CD4-positive, alpha-beta T cell treated with Interleukin-17A for 1 hour (primary cell): ENCODE data around the gene TRIM16.
"Not testable (repeated sequence)": the region's sequence is repeated elsewhere in the genome, so short reads cannot be mapped to it uniquely, and the experiment has no call there.

Experiments
- DNase-seq: peaks from one replicate; pipeline ENCODE4 v3.0.0-alpha.2; 2020

TRIM16 gene

DNA sequence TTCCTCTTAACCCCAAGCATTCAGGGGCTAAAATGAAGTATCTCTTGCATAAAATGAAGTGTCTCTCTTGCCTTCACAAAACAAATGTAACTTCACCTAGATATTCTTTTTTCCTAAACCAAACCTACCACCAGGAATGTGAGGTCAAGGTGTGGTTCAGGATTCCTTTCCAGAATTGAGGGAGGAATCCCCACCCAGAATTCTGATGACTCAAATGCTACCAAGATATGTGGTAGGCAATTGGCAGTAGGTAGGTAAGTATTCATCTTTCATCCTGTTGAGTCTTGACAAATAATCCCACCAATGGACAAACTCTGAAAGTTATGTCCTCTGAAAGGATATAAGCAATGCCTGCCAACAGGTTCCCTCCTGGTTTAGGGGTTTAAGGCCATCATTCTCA lies 26.2 kb downstream of the TRIM16 start:
- DNase-seq, result no peak

DNA sequence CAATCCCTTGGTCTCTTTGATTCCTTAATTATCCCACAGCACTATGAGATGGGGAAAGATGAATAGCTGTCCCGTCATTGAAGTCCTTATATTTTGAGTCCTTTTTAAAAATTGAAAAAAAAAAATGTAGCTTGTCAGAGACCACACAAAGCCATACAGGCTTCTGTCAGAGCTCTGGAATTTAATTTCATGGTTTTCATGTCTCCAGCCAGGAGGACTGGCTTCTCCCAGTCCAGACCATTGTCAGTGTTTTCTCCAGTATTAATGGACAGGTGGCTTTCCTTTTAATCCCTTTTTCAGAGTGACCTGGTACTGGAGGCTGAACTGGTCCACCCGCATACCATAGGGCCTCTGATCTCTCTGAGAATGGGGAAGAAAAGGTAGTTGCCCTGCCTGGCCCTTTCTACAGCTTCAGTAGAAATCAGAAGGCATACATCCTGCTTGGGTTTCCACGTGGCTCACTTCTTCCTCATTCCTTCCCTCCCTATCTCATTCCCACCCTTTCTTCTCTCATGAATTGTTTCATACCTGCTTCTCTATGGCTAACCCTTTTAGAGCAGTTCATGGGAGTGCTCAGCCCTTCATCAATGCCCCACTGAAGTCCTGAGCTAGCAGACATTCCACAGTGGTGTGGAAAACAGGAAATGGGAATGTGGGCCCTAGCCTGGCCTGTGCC lies 29.1 kb downstream of the TRIM16 start:
- DNase-seq, result no peak

DNA sequence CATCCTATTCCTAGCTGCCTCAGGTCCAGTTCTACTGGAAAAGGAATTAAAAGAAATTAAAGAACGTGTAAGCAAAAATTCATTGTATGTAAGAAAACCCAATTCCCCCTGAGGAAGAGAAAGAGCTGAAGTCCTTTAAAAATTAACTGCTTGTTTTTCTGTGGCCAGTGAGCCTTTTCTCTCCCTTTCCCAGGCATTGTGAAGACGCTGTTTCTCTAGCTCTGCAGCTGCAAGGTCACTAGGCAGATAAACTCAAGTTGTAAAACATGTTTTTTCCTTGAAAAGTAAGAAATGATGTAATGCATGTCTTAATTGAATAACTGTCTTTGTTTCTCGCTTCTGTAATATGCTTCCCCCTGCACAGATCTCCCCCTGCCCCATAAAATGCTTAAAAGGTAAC lies 29.7 kb downstream of the TRIM16 start:
- DNase-seq, result not testable (repeated sequence)

- DNase-seq, result no peak
These were observed 31.2 kb downstream of the TRIM16 start for GRCh38 chr17:15652960-15653359.

DNA sequence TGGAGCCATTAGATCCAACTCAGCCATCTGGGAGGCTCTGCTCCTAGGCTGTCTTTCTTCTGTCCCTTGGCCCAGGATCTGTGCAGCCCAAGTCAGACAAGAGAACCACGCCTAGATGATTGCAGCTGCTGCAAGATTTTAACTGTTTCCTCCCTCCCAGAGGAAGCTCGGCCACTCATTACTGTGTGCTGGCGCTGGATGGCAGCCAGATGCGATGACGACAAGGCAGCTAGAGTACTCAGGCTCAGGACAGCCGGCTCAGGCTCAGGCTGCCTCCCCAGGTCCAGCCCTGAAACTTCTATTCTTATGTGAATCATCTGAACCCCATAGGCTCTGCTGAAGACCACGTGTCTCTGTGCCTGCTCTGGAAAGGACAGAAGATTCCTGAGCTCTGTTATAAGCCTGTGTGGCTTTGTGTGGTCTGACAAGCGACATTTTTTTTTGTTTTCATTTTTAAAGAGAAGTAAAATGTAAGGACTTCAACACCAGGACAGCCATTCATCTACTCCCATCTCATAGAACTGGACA lies 32.5 kb downstream of the TRIM16 start:
- peak; percentile 28 for DNase-seq

GRCh38 chr17:15650741-15651582 lies 33.1 kb downstream of the TRIM16 start:
- no peak for DNase-seq

DNA sequence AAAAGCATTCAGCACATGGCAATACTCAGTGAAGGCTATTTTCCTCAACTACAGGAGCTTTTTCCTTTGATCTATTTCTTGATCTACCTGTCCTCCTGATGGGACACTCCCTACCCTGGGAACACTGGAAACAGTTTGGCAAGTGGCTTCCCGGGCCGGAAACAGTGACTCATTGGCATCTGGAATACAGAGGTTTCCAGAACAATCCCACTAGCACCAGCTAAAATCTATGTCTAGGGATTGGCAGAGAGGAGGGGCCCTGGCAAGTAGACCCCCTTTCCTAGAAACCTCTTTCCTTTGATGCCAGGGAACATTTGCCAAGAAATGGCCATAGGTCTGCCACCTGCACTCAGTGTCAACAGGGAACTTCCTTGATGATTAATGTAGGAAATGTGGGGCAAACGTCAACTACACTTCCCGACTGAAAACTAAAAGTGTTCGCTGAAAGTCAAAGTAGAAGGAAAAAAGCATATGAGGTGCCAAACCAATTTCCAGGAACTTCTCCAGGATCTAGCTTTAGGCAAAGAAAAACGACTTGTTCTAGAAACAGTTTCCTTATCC lies 34.2 kb downstream of the TRIM16 start:
- no peak for DNase-seq

DNA sequence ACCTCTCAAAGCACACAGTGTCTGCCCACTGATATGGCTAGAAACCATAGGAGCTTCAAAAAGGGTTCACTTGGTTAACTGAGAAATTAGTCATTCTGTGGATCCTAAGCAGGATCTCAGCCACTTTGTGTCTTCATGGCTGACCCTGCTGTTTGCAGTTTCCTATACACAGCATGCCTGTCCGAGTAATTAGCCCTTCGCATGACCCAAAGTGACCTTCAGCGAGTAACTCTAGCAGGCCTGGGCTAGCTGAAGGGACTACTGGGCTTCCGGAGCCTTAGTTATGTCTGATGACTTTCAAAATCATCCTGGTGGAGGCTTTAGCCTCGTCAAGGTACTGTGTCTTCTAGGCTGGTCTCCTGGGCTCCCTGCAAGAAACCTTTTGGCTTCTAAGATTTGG lies 35.7 kb downstream of the TRIM16 start:
- no peak for DNase-seq

GRCh38 chr17:15645942-15646312 lies 38.2 kb downstream of the TRIM16 start:
- peak; percentile 5 for DNase-seq

- not testable (repeated sequence) for DNase-seq
These were observed 38.8 kb downstream of the TRIM16 start for GRCh38 chr17:15645099-15645941.

- DNase-seq, result not testable (repeated sequence)
These were observed 41.4 kb downstream of the TRIM16 start for GRCh38 chr17:15642505-15643251.

GRCh38 chr17:15642014-15642413 lies 42.1 kb downstream of the TRIM16 start:
- not testable (repeated sequence) for DNase-seq

DNA sequence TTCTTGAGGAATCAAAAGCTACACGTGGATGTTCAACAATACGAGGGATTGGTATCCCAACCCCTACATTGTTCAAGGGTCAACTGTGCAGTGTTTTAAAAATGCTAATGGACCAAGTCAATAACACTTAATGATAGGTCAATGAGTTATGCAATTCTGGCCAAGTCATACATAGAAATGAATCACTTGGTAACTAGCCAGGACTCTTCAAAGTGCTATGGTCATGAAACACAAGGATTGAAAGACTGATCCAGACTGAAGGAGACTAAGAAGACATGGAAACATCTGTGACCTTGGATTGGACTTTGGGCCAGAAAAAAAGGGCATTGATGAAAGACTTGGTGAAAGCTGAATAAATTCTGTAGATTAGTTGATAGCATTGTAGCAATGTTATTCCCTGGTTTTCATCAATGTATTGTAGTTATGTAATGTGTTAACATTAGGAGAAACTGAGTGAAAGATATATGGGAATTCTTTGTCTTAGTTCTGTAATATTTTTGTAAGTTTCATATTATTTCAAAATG lies 53.1 kb downstream of the TRIM16 start:
- DNase-seq, result not testable (repeated sequence)

DNA sequence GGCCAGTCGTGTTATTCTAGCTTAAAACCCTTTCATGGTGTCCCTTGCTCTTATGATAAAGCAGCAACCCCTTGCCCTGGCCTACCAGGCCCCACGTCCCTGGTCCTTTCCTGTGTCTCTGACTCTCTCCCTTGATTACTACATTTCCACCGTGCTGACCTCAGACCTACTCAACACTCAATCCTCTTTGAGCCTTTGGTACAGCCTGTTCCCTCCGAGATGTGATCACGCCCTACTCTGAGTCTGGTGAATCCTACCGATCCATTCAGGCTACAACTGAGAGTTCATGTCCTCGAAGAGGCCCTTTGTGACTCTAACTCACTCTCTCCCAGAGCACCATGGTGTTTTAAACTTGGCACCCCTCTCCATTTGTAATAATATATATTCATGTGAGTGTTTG lies 54.1 kb downstream of the TRIM16 start:
- not testable (repeated sequence) for DNase-seq

GRCh38 chr17:15623661-15624209 lies 60.4 kb downstream of the TRIM16 start:
- DNase-seq, result not testable (repeated sequence)

DNA sequence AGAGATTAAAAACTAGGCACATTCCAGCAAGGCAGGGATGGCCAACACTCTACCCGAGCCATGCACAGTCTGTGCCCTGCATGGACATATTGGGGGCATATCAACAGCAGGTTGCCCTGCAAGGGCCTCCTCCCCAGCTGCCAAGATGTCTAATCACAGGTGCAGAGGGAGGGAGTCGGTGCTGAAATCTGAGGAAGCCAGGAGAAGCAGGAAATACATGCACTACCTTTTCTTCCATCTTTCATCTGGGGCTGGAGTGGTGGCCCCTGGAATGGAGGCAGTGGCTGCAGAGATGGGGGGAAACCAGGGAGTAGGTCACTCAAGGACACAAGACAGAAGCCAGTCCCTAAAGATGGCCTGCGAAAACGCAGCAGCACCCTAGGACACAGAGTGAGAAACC lies 60.9 kb downstream of the TRIM16 start:
- not testable (repeated sequence) for DNase-seq

DNA sequence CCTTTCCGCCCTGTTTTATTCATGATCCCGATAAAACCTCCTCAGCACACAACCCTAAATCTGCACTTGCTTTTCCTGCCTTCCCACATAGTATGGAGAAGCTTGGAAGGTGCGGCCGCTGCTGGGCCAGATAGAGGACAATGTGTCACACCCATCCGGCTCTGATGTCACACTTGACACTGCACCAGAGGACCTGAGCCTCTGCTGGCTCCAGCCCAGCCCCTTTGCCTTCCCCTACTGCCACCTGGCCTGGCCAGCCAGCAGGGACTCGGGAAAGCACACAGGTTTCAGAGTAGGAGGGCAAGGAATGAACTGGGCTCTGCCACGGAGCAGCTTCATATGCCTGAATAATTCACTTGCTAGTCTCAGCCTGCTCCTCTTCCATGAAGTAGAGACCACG lies 62.0 kb downstream of the TRIM16 start:
- not testable (repeated sequence) for DNase-seq

- DNase-seq, result not testable (repeated sequence)
These were observed 64.6 kb downstream of the TRIM16 start, which contains the start of gene FBXW10B for GRCh38 chr17:15619331-15620058. Gene FBXW10B (minus strand): TSS chr17:15619704. CDS start chr17:15619512, 192 bp downstream.

DNA sequence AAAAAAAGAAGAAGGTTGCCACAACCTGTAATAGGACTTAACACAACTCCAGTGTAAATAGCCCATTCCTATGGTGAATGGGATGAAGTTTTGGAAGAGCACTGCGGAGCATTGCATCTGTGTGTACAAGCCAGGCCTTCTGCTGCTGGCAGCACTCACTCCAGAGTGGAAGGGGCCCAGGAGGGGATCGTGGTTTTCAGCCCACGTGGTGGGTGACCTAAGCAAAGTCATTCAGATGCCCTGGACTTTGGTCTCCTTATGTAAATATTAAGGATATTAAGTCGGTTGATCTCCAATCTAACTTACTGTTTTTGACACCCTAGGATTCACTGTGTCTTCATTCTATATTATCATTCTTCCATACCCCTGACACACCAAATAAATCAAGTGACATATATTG lies 67.3 kb downstream of the TRIM16 start:
- DNase-seq, result not testable (repeated sequence)

DNA sequence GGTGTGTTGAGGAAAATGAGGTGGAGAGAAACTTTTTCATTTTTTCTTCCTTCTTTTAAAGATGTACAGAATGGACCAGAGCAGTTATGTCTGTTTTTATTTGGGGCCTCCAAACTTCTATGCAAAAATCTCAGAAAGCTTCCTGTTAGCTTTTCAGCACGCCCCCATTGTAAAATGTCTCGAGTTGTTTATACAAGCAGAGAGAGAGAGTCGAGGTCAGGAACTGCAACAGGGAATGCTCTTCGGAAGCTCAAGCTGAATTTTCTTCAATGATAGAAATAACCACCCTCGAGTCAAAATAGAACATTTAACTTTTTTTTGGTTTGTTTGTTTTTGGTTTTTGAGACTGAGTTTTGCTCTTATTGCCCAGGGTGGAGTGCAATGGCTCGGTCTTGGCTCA lies 68.3 kb downstream of the TRIM16 start:
- not testable (repeated sequence) for DNase-seq
